A549 (cell line): ENCODE measurements around the gene CEP85.

Experiments used
- CBX8 ChIP-seq: fragments of 200-600 bp; sonication (generic); IDR thresholded peaks from 2 replicates; pipeline ENCODE4 v1.6.1; 2016
- CTCF ChIP-seq: fragments of >200 bp; sonication (Bioruptor Twin); formaldehyde crosslinking; IDR thresholded peaks from 3 replicates; pipeline ENCODE4 v1.5.1; 2016
- E2F6 ChIP-seq: IDR thresholded peaks from 2 replicates; pipeline ENCODE4 v1.6.1; 2012; ENCODE audit warnings: low read depth, borderline replicate concordance
- EHMT2 ChIP-seq: fragments of 200-600 bp; sonication (generic); IDR thresholded peaks from 2 replicates; pipeline ENCODE4 v1.6.1; 2016; ENCODE audit warnings: antibody characterized with exemption, low read depth, mild to moderate bottlenecking, moderate library complexity
- ELK1 ChIP-seq: fragments of 150-350 bp; IDR thresholded peaks from 2 replicates; pipeline ENCODE4 v1.6.1; 2014; ENCODE audit warnings: low read depth, mild to moderate bottlenecking, low read length
- EP300 ChIP-seq, 2 experiments: fragments of >200 bp; sonication (Bioruptor Twin); formaldehyde crosslinking; IDR thresholded peaks; 2 replicates in 1 of 2; 3 replicates in 1 of 2; pipeline ENCODE4 v1.6.1; 2016 to 2017
- ESRRA ChIP-seq: fragments of 150-350 bp; IDR thresholded peaks from 2 replicates; pipeline ENCODE4 v1.6.1; 2014; ENCODE audit warnings: mild to moderate bottlenecking, low read length, borderline replicate concordance
- MAX ChIP-seq: IDR thresholded peaks from 2 replicates; pipeline ENCODE4 v1.6.1; 2012
- POLR2A ChIP-seq: IDR thresholded peaks from 2 replicates; pipeline ENCODE4 v1.6.1; 2012; ENCODE audit warnings: mild to moderate bottlenecking, low read length
- POLR2AphosphoS2 ChIP-seq: conservative IDR thresholded peaks from 2 replicates; pipeline ENCODE4 v1.6.1; 2012; ENCODE audit warnings: low read length, improper control_type of control experiment, inconsistent platforms
- RAD21 ChIP-seq, 2 experiments: fragments of >200 bp in 1 of 2; sonication (Bioruptor Twin) in 1 of 2; formaldehyde crosslinking in 1 of 2; IDR thresholded peaks in 1 of 2; conservative IDR thresholded peaks in 1 of 2; 2 replicates in 1 of 2; 3 replicates in 1 of 2; pipeline ENCODE4 v1.6.1; 2012 to 2018; ENCODE audit warnings: inconsistent platforms in 1 of 2
- RFX5 ChIP-seq: fragments of 450-650 bp; IDR thresholded peaks from 2 replicates; pipeline ENCODE4 v1.7.1; 2014; ENCODE audit warnings: antibody characterized with exemption, mild to moderate bottlenecking, moderate library complexity
- SREBF2 ChIP-seq: fragments of 450-650 bp; IDR thresholded peaks from 2 replicates; pipeline ENCODE4 v1.6.1; 2014; ENCODE audit warnings: mild to moderate bottlenecking, moderate library complexity

GRCh38 chr1:26291939-26292338 lies 57.9 kb downstream of the CEP85 start:
- TF ChIP-seq CTCF (no peak), ELK1 (no peak), EP300 (IDR thresholded peaks at IDR 0.05) (no peak), E2F6 (no peak), RAD21 (conservative IDR thresholded peaks at IDR 0.05 in 1 of 2, IDR thresholded peaks at IDR 0.05 in 1 of 2) (no peak), POLR2AphosphoS2 (no peak), CBX8 (no peak), POLR2A (no peak), ESRRA (no peak), MAX (no peak), EHMT2 (no peak), SREBF2 (no peak), RFX5 (no peak)
